ENCODE measurements around the gene ZDHHC8.

Gene ZDHHC8

DNA sequence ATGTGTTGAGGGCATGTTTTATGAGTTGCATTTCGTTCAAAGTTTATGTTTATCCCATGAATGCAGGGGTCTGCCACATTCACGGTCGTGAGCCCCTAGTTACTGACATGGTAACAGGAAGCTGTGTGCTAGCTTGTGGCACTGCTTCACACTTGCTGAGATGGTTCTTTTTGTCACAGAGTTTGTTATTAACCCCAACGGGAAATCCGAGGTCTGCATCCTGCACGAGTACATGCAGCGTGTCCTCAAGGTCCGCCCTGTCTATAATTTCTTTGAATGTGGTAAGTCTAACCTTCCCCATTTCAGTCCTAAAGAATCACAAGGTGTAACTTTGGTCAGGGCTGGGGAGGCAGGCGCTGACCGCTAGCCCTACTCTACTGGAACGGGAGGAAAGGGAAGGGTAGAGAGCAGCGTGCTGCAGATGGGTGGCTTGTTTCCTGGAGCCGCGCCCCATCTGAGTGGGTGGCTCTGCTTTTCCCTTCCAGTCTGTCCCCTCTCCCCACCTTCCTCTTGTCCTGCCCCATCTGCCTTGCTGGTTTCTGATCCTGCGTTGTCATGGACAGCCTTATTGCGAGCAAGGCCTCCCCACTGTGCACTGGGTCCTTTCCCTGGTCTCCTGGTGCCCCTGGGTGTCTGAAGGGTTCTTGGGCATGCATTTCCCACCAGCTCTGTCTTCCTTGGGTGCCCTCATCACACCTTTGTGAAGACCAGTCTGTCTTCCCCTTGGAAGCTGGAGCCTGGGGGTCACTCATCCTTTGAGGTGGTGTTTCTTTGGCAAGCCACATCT is 39.7 kb upstream of the ZDHHC8 start:
- H3K27ac ChIP-seq = no peak overlapping the region
- no peak for DNase-seq (ENCODE audit: low spot score)
- no peak overlapping the region for H3K4me3 ChIP-seq
- TF ChIP-seq, protein P1, sequence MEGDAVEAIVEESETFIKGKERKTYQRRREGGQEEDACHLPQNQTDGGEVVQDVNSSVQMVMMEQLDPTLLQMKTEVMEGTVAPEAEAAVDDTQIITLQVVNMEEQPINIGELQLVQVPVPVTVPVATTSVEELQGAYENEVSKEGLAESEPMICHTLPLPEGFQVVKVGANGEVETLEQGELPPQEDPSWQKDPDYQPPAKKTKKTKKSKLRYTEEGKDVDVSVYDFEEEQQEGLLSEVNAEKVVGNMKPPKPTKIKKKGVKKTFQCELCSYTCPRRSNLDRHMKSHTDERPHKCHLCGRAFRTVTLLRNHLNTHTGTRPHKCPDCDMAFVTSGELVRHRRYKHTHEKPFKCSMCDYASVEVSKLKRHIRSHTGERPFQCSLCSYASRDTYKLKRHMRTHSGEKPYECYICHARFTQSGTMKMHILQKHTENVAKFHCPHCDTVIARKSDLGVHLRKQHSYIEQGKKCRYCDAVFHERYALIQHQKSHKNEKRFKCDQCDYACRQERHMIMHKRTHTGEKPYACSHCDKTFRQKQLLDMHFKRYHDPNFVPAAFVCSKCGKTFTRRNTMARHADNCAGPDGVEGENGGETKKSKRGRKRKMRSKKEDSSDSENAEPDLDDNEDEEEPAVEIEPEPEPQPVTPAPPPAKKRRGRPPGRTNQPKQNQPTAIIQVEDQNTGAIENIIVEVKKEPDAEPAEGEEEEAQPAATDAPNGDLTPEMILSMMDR (IDR thresholded peaks at IDR 0.05) = no peak

DNA sequence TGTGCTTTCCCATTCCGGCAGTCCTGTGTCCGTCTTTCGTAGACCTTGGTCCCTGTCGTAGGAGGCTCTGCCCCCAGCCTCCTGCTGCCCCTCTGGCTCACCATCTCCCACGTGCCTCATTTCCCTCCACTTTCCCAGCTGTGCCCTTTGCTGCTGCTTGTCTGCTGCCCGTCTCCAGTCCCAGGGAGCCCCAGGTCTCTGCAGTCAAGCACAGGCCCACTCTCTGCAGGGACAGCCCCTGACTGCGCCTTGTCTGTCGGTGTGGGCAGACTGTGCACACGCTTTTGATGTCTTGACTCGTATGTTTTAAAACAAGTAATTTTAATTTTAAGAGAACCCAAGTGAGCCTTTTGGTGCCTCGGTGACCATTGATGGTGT is 39.1 kb upstream of the ZDHHC8 start:
- DNase-seq (ENCODE audit: low spot score) = no peak
- Histone ChIP-seq H3K27ac (no peak overlapping the region), H3K4me3 (no peak overlapping the region)
- TF ChIP-seq, protein P1 (IDR thresholded peaks at IDR 0.05) = no peak

DNA sequence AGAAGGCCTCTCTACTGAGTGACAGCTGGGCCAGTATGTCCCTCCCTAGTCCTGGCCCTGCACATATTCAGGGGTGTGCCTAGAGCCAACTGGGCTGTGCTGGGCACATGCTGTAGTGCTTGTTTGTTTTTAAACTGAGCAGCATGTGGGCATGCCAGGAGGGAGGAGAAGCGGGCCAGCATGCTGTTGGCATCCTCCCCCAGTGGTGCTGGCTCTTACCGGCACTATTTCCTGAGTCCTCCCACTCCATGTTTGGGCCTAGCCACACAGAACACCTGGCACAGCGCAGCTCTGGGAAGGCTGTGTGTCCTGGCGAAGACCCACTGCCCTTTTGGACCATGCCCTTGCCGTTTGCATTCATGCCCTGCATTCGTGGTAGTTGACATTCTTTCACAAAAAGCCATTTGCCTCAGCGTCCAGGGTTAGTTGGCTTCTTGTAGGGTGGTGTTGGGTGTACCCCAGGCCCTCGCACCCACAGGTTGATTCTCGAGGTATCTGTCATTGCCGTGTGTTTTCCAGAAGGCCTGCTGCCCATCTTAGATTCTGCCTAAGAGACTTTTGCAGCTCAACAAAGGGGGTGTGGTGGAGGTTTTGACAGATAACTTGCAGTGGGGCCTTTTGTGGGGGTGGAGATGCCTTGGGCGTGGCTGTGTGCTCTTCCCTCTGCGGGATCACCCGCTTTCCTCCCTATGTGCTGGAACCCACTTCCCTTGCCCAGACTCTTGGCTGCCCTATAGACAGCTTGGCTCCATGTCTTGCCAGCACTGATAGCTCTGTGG is 38.0 kb upstream of the ZDHHC8 start:
- no peak for DNase-seq (ENCODE audit: low spot score)
- no peak overlapping the region for H3K27ac ChIP-seq
- TF ChIP-seq, protein P1 (IDR thresholded peaks at IDR 0.05) = no peak
- no peak overlapping the region for H3K4me3 ChIP-seq

DNA sequence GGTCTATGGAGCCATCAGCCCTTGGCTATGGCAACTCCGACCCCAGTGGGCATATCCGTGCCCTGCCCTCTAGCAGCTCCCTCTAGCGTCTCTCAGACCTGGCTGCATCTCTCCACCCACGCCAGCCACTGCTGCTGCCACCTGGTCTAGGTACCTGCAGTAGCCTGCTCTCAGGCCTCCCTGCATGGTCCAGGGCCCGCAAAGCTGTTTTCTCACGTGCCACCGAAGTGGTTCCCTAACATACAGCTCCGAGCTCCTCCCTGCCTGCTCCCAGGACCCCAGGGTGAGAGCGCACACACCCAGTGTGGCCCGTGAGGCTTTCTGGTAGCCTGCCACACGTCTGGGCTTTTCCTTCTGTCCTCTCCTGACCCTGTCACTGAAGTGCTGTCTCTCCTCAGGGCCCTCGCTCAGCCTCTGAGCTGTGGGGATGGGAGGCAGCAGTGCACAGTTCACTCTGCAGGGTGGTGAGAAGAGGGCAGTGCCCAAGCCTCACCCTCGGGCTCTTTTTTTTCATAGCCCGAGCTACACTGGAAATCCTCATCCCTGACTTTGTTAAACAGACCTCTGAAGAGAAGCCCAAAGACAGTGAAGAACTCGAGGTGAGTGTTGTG is 37.3 kb upstream of the ZDHHC8 start:
- TF ChIP-seq, protein P1 (IDR thresholded peaks at IDR 0.05) = no peak
- Histone ChIP-seq H3K4me3 (no peak overlapping the region), H3K27ac (no peak overlapping the region)
- no peak for DNase-seq (ENCODE audit: low spot score)

DNA sequence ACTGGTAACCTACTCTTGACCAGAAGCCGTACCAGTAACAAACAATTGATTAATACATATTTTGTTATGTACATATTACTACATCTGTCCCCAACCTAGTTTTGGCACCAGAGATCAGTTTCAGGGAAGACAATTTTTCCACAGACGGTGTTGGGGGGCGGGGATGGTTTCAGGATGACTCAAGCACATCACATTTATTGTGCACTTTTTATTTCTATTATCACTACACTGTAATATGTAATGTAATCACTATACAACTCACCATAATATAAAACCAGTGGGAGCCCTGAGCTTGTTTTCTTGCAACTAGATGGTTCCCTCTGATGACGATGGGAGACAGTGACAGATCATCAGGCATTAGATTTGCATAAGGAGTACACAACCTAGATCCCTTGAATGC is 36.1 kb upstream of the ZDHHC8 start:
- TF ChIP-seq, protein P1 (IDR thresholded peaks at IDR 0.05) = no peak
- no peak overlapping the region for H3K4me3 ChIP-seq
- DNase-seq (ENCODE audit: low spot score) = no peak
- no peak overlapping the region for H3K27ac ChIP-seq

DNA sequence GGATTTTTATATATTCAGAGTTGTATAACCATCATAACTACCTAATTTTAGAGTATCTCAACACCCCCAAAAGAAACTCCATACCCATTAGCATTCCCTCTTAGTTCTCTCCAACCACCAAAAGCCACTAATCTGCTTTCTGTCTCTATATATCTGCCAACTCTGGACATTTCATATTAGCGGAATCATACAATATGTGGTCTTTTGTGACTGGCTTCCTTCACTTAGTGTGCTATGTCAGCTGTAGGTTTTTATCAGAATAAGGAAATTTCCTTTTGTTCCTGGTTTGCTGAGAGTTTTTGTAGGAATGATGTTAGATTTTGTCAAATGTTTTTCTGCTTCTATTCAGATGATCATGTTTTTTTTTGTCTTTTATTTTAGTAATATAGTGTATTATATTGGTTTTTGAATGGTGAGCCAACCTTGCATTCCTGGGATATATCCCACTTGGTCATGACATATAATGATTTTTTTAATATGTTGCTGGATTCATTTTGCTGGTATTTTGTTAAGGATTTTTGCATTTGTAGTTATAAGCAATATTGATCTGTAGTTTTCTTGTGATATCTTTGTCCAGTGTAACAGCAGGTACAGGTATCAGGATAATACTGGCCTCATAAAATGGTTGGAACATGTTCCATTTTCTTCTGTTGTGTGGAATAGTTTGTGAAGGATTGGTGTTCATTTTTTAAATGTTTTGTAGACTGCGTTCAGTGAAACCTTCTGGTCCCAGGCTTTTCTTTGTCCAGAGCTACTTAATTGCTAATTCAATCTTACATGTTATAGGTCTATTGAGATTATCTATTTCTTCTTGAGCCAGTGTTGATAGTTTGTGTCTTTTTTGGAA is 34.8 kb upstream of the ZDHHC8 start:
- Histone ChIP-seq H3K4me3 (no peak overlapping the region), H3K27ac (no peak overlapping the region)
- TF ChIP-seq, protein P1 (IDR thresholded peaks at IDR 0.05) = no peak
- DNase-seq (ENCODE audit: low spot score) = no peak

Measured in coronary artery (tissue), 2 donors.